Measurements from ENCODE around the gene STRA8.

Gene STRA8

DNA sequence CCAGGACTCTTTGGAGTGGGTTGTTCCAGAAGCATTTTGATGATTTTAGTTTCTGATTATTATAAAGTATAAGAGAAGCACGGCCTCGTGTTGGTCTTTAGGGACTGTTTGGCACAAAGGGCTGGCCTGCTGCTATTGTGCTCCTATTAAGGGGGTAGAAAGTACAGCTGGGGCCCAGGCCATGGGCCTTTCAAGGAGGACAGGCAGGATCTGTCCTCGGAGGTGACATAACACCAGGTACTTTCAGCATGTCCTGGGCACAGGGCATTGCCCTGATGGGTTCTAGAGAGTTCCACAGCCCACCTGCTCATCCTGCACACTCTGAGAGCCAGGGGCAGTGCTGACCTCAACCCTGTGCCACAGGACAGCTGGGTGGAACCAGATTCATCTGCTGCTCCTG lies 24.9 kb downstream of the STRA8 start:
- no peak overlapping the region for H3K4me3 Mint-ChIP-seq
- DNase-seq (ENCODE audit: low spot score in 2 of 2) (no peak), ATAC-seq (ENCODE audit: low read depth) (no peak)
- H3K36me3 Mint-ChIP-seq = peaks cover 3% of the 10 kb centered on the region
- peaks cover 9% of the 10 kb centered on the region for H3K27me3 Mint-ChIP-seq
- H3K27ac Mint-ChIP-seq = no peak overlapping the region
- peaks cover 3% of the 10 kb centered on the region for H3K9me3 Mint-ChIP-seq
- H3K4me1 Mint-ChIP-seq = no peaks in the 10 kb centered on the region

DNA sequence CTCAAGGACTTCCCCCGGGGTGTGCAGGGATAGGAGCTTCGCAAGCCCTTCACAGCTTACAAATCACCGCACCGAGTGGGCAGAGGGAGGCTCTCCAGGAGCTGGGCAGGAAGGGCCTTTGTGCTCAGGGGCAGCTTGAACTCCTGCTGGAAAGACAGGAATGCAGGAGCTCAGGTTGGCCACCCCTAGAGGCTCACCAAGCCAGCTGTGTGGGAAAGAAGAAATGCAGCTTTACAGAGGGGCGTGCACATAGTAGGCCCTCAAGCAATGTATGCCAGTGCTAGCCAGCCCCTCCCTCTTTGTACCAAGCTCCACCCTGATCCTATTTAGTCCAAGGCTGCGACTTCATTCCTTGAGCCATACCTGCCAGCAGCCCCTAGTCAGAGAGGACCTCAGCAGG lies 26.1 kb downstream of the STRA8 start:
- ATAC-seq (ENCODE audit: low read depth) (no peak), DNase-seq (ENCODE audit: low spot score in 2 of 2) (no peak)
- Mint-ChIP-seq H3K36me3 (peaks cover 3% of the 10 kb centered on the region), H3K27ac (no peak overlapping the region), H3K9me3 (peaks cover 7% of the 10 kb centered on the region), H3K27me3 (peaks cover 9% of the 10 kb centered on the region), H3K4me1 (no peaks in the 10 kb centered on the region), H3K4me3 (no peak overlapping the region)

DNA sequence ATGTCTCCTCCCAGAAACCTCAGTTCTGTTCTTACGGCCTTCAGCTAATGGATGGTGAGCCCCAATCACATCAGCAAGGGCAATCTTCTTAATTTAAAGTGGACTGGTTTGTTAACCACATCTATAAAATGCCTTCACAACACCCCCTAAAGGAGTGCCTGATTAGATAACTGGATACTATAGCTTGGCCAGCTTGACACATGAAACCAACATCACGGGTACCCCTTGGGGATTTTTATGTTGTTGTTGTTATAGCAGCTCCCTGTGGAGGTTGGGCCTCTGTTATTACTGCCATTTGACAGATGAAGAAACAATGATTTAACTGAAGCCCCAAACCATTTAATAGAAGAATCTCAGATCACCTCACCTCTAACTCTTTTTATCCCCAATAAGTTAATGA lies 26.8 kb downstream of the STRA8 start:
- H3K4me3 Mint-ChIP-seq = no peak overlapping the region
- peaks cover 9% of the 10 kb centered on the region for H3K27me3 Mint-ChIP-seq
- H3K36me3 Mint-ChIP-seq = peaks cover 3% of the 10 kb centered on the region
- H3K27ac Mint-ChIP-seq = no peak overlapping the region
- ATAC-seq (ENCODE audit: low read depth) (no peak), DNase-seq (ENCODE audit: low spot score in 2 of 2) (no peak)
- H3K4me1 Mint-ChIP-seq = no peaks in the 10 kb centered on the region
- peaks cover 10% of the 10 kb centered on the region for H3K9me3 Mint-ChIP-seq

DNA sequence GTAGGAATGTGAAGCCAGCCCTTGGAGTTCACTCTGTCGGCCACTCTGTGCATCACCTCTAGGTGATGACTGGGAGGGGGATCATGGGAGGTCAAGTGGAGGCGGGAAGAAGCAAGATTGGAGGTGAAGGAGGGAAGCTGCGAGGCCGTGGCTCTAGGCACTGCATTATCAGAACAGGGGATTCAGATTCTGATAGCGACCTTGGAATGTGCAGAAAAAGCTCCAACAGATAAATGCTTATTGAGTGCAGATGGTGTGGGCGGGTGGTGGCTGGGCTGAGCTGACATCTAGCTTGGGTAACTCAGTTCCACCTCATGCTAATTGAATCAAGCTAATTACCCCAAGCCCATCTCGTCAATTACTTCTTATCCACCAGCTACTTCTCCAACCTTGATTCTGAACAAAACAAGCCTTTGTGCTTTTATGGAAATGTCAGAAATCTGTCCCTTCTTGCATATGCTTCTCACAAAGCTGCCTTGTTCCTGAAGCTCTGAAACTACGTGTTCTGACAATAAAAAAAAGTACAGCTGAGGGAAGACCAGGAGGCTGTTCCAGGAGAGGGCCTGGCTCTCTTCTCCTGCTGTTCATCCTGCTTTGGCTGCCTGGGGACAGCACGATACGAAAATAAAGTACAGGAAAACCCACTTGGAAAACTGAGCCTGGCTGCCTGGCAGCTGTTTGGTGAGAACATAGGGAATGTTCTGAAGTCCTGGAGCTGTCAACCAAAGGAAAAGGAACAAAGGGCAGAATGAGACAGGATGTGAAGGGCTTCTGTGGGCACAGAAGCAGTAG lies 27.5 kb downstream of the STRA8 start:
- no peak for DNase-seq (ENCODE audit: low spot score in 2 of 2)
- Mint-ChIP-seq H3K4me3 (no peak overlapping the region), H3K27me3 (peaks cover 9% of the 10 kb centered on the region), H3K36me3 (peaks cover 3% of the 10 kb centered on the region), H3K27ac (no peak overlapping the region), H3K4me1 (no peaks in the 10 kb centered on the region), H3K9me3 (peaks cover 11% of the 10 kb centered on the region)
- no peak for ATAC-seq (ENCODE audit: low read depth)

DNA sequence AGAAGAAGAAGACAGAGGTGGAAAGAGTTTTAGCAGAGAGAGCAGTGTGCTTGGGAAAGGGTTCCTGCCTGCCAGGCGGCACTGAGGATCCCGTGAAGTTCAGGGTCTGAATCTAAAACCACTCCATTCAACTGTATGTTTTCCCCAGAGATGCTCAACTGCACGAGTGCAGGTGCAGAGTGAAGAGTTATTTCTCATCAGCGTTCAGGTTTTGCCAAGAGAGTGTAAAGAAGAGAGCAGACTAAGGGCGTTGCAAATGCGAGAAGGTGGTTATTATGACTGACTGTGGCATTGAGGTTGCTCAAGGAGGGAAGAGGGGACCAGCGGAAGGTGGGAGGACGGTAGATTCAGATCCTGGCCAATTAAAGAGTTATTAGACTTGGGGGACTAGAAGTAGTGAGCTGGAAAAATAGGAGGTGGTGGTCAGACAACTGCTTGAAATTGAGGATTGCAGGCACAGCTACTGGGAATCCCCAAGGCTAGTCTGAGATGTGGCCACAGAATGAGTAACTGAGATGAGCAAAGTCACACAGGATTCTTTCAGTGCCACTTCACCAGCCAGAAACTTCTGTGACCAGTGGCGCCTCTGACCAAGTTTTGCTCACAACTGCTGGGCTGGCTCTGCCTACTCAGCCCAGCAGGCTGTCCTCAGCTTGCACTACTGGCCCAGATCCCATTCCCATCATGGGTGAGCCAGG lies 29.1 kb downstream of the STRA8 start:
- Mint-ChIP-seq H3K27ac (no peak overlapping the region), H3K9me3 (peaks cover 13% of the 10 kb centered on the region), H3K4me1 (no peaks in the 10 kb centered on the region), H3K27me3 (peaks cover 6% of the 10 kb centered on the region), H3K36me3 (peaks cover 3% of the 10 kb centered on the region), H3K4me3 (no peak overlapping the region)
- ATAC-seq (ENCODE audit: low read depth) = no peak
- DNase-seq (ENCODE audit: low spot score in 2 of 2) = no peak

DNA sequence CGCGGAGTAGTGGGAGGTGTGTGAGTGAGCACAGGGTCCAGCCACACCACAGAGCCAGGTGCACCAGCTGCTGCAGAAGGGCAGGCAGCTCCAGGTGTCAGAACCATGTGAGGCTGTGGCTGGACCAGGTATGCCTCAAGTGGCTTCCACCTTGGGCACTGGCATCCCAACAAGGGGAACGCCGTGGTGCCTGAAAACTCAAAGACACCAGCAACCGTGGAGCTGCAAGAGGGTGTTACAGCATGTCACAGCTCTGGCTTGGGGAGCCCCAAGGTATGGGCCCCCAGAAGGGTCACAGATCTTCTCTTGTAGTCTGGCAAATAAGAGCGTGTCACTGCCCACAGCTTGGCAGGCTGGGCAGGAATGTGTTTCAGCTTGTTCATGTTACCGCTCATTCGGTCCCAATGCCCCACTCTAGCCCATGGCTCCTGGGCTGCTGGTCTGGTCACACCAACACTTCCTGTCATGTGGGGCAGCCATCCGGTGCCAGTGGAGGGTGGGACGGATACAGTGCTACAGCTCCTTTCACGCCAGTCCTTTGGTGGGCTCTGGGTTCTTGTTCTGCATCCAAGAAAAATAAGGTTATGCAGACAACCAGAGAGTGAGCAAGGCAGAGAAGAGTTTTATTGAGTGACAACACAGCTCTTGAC lies 29.8 kb downstream of the STRA8 start:
- Mint-ChIP-seq H3K9me3 (peaks cover 13% of the 10 kb centered on the region), H3K4me1 (no peaks in the 10 kb centered on the region), H3K27me3 (peaks cover 12% of the 10 kb centered on the region), H3K36me3 (peaks cover 3% of the 10 kb centered on the region), H3K4me3 (no peak overlapping the region), H3K27ac (no peak overlapping the region)
- DNase-seq (ENCODE audit: low spot score in 2 of 2) (no peak), ATAC-seq (ENCODE audit: low read depth) (no peak)

DNA sequence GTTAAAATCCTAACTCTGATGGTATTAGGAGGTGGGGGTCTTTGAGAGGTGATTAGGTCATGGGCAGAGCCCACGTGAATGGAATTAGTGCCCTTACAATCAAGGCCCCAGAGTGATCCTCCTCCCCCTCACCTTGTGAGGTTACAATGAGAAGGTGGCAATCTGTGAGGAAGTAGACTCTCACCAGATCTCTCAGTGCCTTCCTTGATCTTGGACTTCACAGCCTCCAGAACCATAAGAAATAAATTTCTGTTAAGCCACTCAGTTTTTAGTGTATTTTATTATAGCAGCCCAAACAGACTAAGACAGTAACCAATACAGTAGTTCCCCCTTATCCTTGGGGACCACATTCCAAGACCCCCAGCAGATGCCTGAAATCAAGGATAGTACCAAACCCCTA lies 32.0 kb downstream of the STRA8 start:
- H3K27me3 Mint-ChIP-seq = peaks cover 15% of the 10 kb centered on the region
- no peak overlapping the region for H3K27ac Mint-ChIP-seq

DNA sequence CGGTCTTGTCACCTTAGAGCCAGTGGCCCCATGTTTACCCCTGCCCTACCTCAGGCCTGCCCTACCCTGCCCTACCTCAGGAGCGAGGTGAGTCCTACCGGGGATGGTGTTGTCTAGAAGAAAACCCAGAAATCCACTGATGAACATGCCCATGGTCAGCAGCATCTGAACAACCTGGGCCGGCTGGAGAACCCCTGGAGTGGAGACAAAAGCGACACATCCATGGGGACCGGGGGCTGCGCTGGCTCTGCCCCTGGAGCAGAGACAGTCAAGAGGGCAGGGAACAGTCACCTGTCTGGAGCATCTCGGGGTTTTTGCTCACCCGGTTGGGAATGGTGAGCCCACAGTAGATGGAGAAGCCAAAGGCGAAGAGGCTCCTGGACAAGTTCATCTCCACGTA lies 36.3 kb downstream of the STRA8 start:
- Mint-ChIP-seq H3K4me3 (no peak overlapping the region), H3K27ac (no peak overlapping the region), H3K9me3 (peaks cover 7% of the 10 kb centered on the region), H3K27me3 (peaks cover 11% of the 10 kb centered on the region), H3K36me3 (no peaks in the 10 kb centered on the region), H3K4me1 (no peaks in the 10 kb centered on the region)
- DNase-seq (ENCODE audit: low spot score in 2 of 2) = no peak
- ATAC-seq (ENCODE audit: low read depth) = no peak

More for the DNA sequence above, 32.0 kb downstream of the STRA8 start:
- Mint-ChIP-seq H3K4me3 (no peak overlapping the region), H3K36me3 (peaks cover 3% of the 10 kb centered on the region), H3K9me3 (peaks cover 13% of the 10 kb centered on the region), H3K4me1 (no peaks in the 10 kb centered on the region)
- ATAC-seq (ENCODE audit: low read depth) (no peak), DNase-seq (ENCODE audit: low spot score in 2 of 2) (no peak)

DNA sequence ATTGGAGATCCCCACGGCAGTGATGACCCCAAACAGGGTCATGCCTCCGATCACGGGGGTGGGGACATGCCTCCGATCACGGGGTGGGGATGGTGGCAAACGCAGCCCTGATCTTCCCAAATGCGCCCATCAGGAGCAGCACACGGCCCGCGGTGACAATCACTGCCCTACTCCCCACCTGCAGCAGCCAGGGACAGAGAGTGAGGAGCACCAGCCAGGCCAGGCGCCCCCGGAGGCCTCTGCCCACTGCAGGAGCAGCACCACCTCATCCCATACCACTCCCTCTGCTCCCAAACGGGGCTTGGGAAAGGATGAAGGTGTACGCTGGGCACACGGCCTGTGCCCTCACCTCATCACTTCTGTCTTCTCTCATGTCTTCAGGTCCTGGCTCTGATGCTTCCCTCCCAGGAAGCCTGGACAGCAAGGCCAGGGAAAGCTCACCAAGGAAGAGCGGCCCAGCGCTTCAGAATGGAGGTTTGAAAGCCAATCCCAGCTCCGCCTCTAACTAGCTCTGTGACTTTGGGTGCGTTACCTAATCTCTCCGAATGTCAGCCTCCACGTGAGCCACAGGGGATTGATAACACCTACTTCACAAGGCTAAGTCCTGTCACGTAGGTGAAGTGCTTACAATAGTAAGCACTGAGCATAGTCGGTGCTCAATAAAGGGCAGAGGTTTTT lies 37.1 kb downstream of the STRA8 start:
- no peak overlapping the region for H3K27ac Mint-ChIP-seq
- no peak for ATAC-seq (ENCODE audit: low read depth)
- H3K27me3 Mint-ChIP-seq = peaks cover 12% of the 10 kb centered on the region
- no peak overlapping the region for H3K4me3 Mint-ChIP-seq
- peaks cover 5% of the 10 kb centered on the region for H3K9me3 Mint-ChIP-seq
- H3K36me3 Mint-ChIP-seq = no peaks in the 10 kb centered on the region
- no peaks in the 10 kb centered on the region for H3K4me1 Mint-ChIP-seq
- DNase-seq (ENCODE audit: low spot score in 2 of 2) = no peak

DNA sequence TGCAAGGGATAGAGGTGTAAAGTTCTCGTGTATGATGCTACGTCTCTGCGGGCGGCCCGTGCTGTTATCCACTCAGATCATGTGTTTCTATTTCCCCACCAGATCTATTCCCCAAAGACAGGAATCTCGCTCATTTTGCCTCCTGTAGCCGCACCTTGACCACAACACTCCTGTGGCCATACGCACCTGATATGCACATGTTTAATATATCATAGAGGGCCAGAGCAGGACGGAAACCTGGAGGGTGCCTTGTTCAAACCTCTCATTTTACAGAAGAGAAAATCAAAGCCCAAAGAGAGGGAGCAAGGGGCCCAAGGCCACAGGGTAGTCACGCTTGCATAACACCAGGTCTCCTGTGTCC lies 37.6 kb downstream of the STRA8 start:
- no peaks in the 10 kb centered on the region for H3K4me1 Mint-ChIP-seq
- H3K36me3 Mint-ChIP-seq = no peaks in the 10 kb centered on the region
- DNase-seq (ENCODE audit: low spot score in 2 of 2) (no peak), ATAC-seq (ENCODE audit: low read depth) (no peak)
- no peak overlapping the region for H3K27ac Mint-ChIP-seq
- H3K27me3 Mint-ChIP-seq = peaks cover 13% of the 10 kb centered on the region
- peaks cover 4% of the 10 kb centered on the region for H3K9me3 Mint-ChIP-seq
- H3K4me3 Mint-ChIP-seq = no peak overlapping the region

DNA sequence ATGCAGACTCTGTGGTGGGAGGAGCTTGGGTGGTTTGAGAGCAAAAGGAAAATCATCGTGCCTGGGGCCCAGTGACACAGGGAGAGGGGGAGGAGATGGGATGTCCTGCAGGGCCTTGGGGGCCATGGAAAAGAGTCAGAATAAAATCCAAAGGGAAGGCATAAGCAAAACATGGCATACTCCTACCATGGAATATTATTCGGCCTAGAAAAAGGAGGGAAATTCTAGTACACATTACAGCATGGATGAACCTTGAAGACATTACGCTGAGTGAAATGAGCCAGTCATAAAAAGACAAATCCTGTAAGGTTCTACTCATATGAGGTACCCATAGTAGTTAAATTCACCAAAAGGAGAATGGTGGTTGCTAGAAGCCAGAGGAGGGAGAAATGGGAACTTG lies 38.7 kb downstream of the STRA8 start:
- Mint-ChIP-seq H3K27ac (no peak overlapping the region), H3K9me3 (peaks cover 3% of the 10 kb centered on the region), H3K4me3 (no peak overlapping the region), H3K36me3 (no peaks in the 10 kb centered on the region), H3K27me3 (peaks cover 13% of the 10 kb centered on the region), H3K4me1 (no peaks in the 10 kb centered on the region)
- ATAC-seq (ENCODE audit: low read depth) (no peak), DNase-seq (ENCODE audit: low spot score in 2 of 2) (no peak)

DNA sequence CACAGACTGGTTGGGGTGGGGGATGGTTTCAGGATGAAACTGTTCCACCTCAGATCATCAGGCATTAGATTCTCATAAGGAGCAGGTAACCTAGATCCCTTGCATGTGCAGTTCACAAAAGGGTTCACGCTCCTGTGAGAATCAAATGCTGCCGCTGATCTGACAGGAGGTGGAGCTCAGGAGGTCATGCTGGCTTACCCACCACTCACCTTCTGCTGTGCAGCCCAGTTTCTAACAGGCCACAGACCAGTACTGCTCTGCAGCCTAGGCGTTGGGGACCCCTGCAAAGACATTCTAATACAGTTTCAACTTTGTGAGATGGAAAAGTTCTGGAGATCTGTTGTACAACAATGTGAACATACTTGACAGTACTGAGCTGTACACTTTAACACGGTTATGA lies 39.9 kb downstream of the STRA8 start:
- no peak overlapping the region for H3K4me3 Mint-ChIP-seq
- H3K36me3 Mint-ChIP-seq = no peaks in the 10 kb centered on the region
- peaks cover 3% of the 10 kb centered on the region for H3K9me3 Mint-ChIP-seq
- ATAC-seq (ENCODE audit: low read depth) (no peak), DNase-seq (ENCODE audit: low spot score in 2 of 2) (no peak)
- H3K27ac Mint-ChIP-seq = no peak overlapping the region
- no peaks in the 10 kb centered on the region for H3K4me1 Mint-ChIP-seq
- peaks cover 5% of the 10 kb centered on the region for H3K27me3 Mint-ChIP-seq

DNA sequence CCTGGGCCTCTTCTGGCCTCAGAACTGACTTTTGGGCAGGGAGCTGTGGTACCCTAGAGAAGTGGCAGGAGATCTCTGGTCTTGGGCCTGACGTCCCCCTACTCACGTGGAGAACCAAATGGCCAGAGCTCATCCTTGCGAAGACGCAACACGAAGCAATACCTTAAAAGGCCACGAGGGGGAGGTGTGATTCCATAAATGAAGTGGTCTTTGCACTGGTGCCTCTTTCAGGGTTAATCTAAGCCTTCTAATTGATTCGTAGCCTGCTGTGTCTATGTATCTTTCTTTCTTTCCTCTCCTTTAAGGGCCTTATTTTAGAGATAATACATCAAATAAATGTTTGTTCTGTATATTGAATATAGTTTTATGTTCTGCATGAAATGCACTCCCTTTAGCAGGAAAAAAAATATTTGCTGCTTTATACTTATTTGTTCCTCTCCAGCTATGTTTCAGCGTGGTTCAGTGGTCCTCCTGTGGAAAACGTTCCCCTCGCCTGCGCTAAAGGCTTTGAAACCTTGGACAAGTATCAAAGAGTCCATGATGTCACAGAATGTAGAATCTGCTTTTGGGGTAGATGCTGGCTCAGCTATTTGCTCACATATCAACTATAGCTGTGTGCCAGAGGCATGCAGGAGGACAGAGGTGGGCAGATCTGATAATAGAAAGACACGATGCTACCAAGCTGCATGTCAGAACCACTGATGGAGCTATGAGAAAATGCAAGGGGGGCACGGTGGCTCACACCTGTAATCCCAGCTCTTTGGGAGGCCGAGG lies 41.0 kb downstream of the STRA8 start:
- peak; percentile 62 to 74 for DNase-seq (ENCODE audit: low spot score in 2 of 2)
- peaks cover 3% of the 10 kb centered on the region for H3K9me3 Mint-ChIP-seq
- H3K4me1 Mint-ChIP-seq = no peaks in the 10 kb centered on the region
- H3K27me3 Mint-ChIP-seq = peaks cover 4% of the 10 kb centered on the region
- no peak overlapping the region for H3K4me3 Mint-ChIP-seq
- H3K27ac Mint-ChIP-seq = no peak overlapping the region
- peak; percentile 74 for ATAC-seq (ENCODE audit: low read depth)
- H3K36me3 Mint-ChIP-seq = no peaks in the 10 kb centered on the region

Data from memory B cell (primary cell).